ENCODE measurements around the gene TPK1.

Gene TPK1

DNA sequence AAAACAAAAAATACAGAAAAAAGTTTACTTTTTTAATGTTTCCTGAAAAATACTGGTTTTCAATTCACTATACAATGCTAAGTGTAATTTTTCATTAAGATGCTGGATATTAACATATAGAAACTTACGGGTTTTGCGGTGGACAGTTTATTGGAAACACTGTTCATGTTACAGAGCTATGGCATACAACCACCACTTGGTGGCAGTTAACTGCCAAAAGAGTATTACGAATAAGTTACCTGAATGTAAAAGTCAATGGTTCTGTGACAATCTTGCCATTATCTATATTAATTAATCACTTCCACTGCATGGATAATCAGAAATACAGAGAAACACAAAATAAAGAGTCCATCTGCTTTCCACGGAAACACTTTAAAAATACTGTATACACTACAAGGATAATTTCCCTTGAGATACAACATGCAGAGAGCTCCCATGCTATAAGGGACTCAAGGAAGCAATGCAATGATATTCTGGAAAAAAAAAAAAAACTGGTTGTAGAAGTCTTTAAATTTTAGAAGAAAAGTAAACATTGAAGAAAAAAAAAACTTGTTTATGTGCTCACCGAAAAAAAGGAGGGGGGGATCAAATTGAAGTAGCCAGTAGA is 97.0 kb downstream of the TPK1 start:
- TF ChIP-seq, protein P1, sequence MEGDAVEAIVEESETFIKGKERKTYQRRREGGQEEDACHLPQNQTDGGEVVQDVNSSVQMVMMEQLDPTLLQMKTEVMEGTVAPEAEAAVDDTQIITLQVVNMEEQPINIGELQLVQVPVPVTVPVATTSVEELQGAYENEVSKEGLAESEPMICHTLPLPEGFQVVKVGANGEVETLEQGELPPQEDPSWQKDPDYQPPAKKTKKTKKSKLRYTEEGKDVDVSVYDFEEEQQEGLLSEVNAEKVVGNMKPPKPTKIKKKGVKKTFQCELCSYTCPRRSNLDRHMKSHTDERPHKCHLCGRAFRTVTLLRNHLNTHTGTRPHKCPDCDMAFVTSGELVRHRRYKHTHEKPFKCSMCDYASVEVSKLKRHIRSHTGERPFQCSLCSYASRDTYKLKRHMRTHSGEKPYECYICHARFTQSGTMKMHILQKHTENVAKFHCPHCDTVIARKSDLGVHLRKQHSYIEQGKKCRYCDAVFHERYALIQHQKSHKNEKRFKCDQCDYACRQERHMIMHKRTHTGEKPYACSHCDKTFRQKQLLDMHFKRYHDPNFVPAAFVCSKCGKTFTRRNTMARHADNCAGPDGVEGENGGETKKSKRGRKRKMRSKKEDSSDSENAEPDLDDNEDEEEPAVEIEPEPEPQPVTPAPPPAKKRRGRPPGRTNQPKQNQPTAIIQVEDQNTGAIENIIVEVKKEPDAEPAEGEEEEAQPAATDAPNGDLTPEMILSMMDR (IDR thresholded peaks at IDR 0.05; ENCODE audit: borderline replicate concordance, insufficient read depth, low read depth, low read length), result peak; percentile 49; the same call in 1 of the 2 replicates
- no peak overlapping the region for H3K4me3 ChIP-seq (ENCODE audit: low read depth, low read length)

- TF ChIP-seq, protein P1 (IDR thresholded peaks at IDR 0.05; ENCODE audit: borderline replicate concordance, insufficient read depth, low read depth, low read length), result no peak
- H3K4me3 ChIP-seq (ENCODE audit: low read depth, low read length), result no peak overlapping the region
Measured at GRCh38 chr7:144738146-144738545, 97.7 kb downstream of the TPK1 start.

- TF ChIP-seq, protein P1 (IDR thresholded peaks at IDR 0.05; ENCODE audit: borderline replicate concordance, insufficient read depth, low read depth, low read length), result no peak
- no peak overlapping the region for H3K4me3 ChIP-seq (ENCODE audit: low read depth, low read length)
Measured at GRCh38 chr7:144736880-144737493, 98.9 kb downstream of the TPK1 start.

DNA sequence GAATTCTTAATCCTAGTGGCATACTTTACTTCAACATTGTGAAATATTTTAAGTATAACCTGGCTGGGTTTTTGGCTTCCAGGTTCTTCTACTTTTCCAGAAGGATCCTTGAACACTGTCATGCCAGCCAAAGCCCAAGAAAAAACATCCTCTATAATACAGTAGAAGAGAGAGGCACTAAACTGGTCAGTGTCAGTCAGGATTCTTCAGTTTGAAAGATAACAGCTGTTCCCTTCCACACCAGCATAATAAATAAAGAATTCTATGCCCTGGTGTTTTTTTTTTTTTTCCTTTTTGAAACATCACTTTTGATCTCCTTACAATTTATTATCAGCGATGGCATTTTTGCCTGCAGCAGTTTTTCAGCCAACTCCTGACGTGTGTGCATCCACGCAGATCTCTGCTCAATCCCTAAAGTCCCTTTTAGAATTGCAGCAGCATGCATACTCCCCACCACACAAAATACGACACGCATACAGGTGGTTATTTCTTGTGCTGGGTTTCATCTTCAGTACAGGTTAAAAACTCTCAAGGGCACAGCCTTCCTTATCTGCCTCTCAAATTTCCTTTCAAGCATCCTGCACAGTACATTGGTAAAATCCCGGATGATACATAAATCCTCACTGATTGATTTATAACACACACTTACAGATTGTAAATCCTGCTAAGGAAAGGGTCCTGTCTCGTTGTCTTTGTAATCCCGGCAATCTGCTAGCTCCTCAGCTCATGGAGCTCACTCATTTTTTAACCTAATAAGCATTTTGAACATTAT is 100.2 kb downstream of the TPK1 start:
- TF ChIP-seq, protein P1 (IDR thresholded peaks at IDR 0.05; ENCODE audit: borderline replicate concordance, insufficient read depth, low read depth, low read length), result no peak

GRCh38 chr7:144731661-144732351 is 104.0 kb downstream of the TPK1 start:
- TF ChIP-seq, protein P1 (IDR thresholded peaks at IDR 0.05; ENCODE audit: borderline replicate concordance, insufficient read depth, low read depth, low read length), result no peak
- no peak overlapping the region for H3K4me3 ChIP-seq (ENCODE audit: low read depth, low read length)

More for the DNA sequence above, 100.2 kb downstream of the TPK1 start:
- no peak overlapping the region for H3K4me3 ChIP-seq (ENCODE audit: low read depth, low read length)

DNA sequence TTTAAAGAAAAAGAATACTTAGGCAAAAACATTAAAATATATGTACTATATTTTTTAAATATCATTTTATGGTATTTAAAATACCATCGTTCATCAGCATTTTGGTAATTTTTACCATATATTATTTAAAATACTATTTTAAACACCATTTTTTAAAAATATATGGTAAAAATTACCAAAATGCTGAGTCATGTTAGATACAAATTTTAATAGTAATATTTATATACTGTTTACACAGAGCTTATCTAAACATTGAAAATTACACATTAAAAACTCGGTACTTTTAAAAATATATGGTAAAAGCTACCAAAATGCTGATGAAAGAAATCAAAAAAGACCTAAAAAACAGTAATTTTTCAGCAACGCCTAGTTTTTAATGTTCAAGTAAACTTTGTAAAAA is 105.6 kb downstream of the TPK1 start:
- H3K4me3 ChIP-seq (ENCODE audit: low read depth, low read length), result no peak overlapping the region
- TF ChIP-seq, protein P1 (IDR thresholded peaks at IDR 0.05; ENCODE audit: borderline replicate concordance, insufficient read depth, low read depth, low read length), result no peak

Data from GM12875 (cell line).